Measurements from ENCODE around the gene RAB30.

RAB30 gene

GRCh38 chr11:82937554-82937953, 134.1 kb downstream of the RAB30 start:
- no peak overlapping the region for H3K27ac ChIP-seq (ENCODE audit: low read length)
- no peaks in the 10 kb centered on the region for H3F3A ChIP-seq (ENCODE audit: insufficient read depth, low read length)
- no peaks in the 10 kb centered on the region for H3K79me2 ChIP-seq (ENCODE audit: low read length)
- no peak overlapping the region for H2AFZ ChIP-seq (ENCODE audit: low read length)
- no peaks in the 10 kb centered on the region for H3K4me1 ChIP-seq (ENCODE audit: low read length)
- no peaks in the 10 kb centered on the region for H3K27me3 ChIP-seq (replicated peaks; ENCODE audit: insufficient read depth, low read length)
- H3K9me3 ChIP-seq (replicated peaks; ENCODE audit: insufficient read depth, low read length): no peaks in the 10 kb centered on the region
- no peak overlapping the region for H3K9ac ChIP-seq (ENCODE audit: low read length)
- DNase-seq: no peak
- H3K4me2 ChIP-seq (ENCODE audit: low read depth, low read length): no peak overlapping the region
- H3K9me2 ChIP-seq (replicated peaks; ENCODE audit: insufficient read depth, low read length): no peaks in the 10 kb centered on the region
- H3K36me3 ChIP-seq (replicated peaks; ENCODE audit: insufficient read depth, low read length): no peaks in the 10 kb centered on the region
- no peaks in the 10 kb centered on the region for H4K20me1 ChIP-seq (ENCODE audit: insufficient read depth, low read length)
- H3K4me3 ChIP-seq (ENCODE audit: low read length): no peak overlapping the region
- no peak for TF ChIP-seq EZH2 (optimal IDR thresholded peaks at IDR 0.05; ENCODE audit: low read depth, low read length)
- no peak for TF ChIP-seq EZH2phosphoT487 (IDR thresholded peaks at IDR 0.05; ENCODE audit: low read length)
- no peak for TF ChIP-seq CTCF (IDR thresholded peaks at IDR 0.05; ENCODE audit: low read length)

GRCh38 chr11:82936261-82936660, 135.4 kb downstream of the RAB30 start:
- Histone ChIP-seq H3K4me1 (ENCODE audit: low read length) (no peaks in the 10 kb centered on the region), H3K4me2 (ENCODE audit: low read depth, low read length) (no peak overlapping the region), H3K36me3 (replicated peaks; ENCODE audit: insufficient read depth, low read length) (no peaks in the 10 kb centered on the region), H3K27me3 (replicated peaks; ENCODE audit: insufficient read depth, low read length) (no peaks in the 10 kb centered on the region), H3K9me3 (replicated peaks; ENCODE audit: insufficient read depth, low read length) (no peaks in the 10 kb centered on the region), H3K9ac (ENCODE audit: low read length) (no peak overlapping the region), H3K9me2 (replicated peaks; ENCODE audit: insufficient read depth, low read length) (no peaks in the 10 kb centered on the region), H3K27ac (ENCODE audit: low read length) (no peak overlapping the region), H3K4me3 (ENCODE audit: low read length) (no peak overlapping the region), H3K79me2 (ENCODE audit: low read length) (no peaks in the 10 kb centered on the region), H3F3A (ENCODE audit: insufficient read depth, low read length) (no peaks in the 10 kb centered on the region), H4K20me1 (ENCODE audit: insufficient read depth, low read length) (no peaks in the 10 kb centered on the region), H2AFZ (ENCODE audit: low read length) (no peak overlapping the region)
- no peak for TF ChIP-seq EZH2phosphoT487 (IDR thresholded peaks at IDR 0.05; ENCODE audit: low read length)
- TF ChIP-seq CTCF (IDR thresholded peaks at IDR 0.05; ENCODE audit: low read length): no peak
- TF ChIP-seq EZH2 (optimal IDR thresholded peaks at IDR 0.05; ENCODE audit: low read depth, low read length): no peak
- DNase-seq: no peak

- Histone ChIP-seq H3K9me2 (replicated peaks; ENCODE audit: insufficient read depth, low read length) (no peaks in the 10 kb centered on the region), H3K27ac (ENCODE audit: low read length) (no peak overlapping the region), H3K4me1 (ENCODE audit: low read length) (peaks cover 3% of the 10 kb centered on the region; the same call in 1 of the 2 replicates), H3K27me3 (replicated peaks; ENCODE audit: insufficient read depth, low read length) (no peaks in the 10 kb centered on the region), H3K9me3 (replicated peaks; ENCODE audit: insufficient read depth, low read length) (no peaks in the 10 kb centered on the region), H3K4me2 (ENCODE audit: low read depth, low read length) (no peak overlapping the region), H3K36me3 (replicated peaks; ENCODE audit: insufficient read depth, low read length) (no peaks in the 10 kb centered on the region), H3F3A (ENCODE audit: insufficient read depth, low read length) (no peaks in the 10 kb centered on the region), H3K4me3 (ENCODE audit: low read length) (no peak overlapping the region), H3K9ac (ENCODE audit: low read length) (no peak overlapping the region), H3K79me2 (ENCODE audit: low read length) (no peaks in the 10 kb centered on the region), H4K20me1 (ENCODE audit: insufficient read depth, low read length) (no peaks in the 10 kb centered on the region), H2AFZ (ENCODE audit: low read length) (no peak overlapping the region)
- DNase-seq: no peak
- TF ChIP-seq EZH2phosphoT487 (IDR thresholded peaks at IDR 0.05; ENCODE audit: low read length) (no peak), EZH2 (optimal IDR thresholded peaks at IDR 0.05; ENCODE audit: low read depth, low read length) (no peak), CTCF (IDR thresholded peaks at IDR 0.05; ENCODE audit: low read length) (no peak)
Observed at GRCh38 chr11:82932564-82932963, 139.1 kb downstream of the RAB30 start.

All from MM.1S (cell line).